HFF-Myc (cell line): Measurements from ENCODE around the gene PSMA5.

Source experiments
- DNase-seq: peaks from one replicate; pipeline ENCODE4 v3.0.0-alpha.2; 2011; ENCODE audit warnings: low read depth; ENCODE audit errors: extremely low read depth
- H3K4me3 ChIP-seq: replicated peaks from 2 replicates; pipeline ENCODE4 v1.5.1; 2011; ENCODE audit warnings: low read depth, mild to moderate bottlenecking, control low read depth, low read length
- CTCF ChIP-seq: IDR thresholded peaks from 2 replicates; pipeline ENCODE4 v1.5.1; 2012; ENCODE audit warnings: mild to moderate bottlenecking, low read depth, low read length, control low read depth; ENCODE audit errors: missing control alignments

Gene PSMA5

GRCh38 chr1:109388208-109388711, 38.0 kb downstream of the PSMA5 start:
- no peak for TF ChIP-seq CTCF
- H3K4me3 ChIP-seq, result no peak overlapping the region
- no peak for DNase-seq

GRCh38 chr1:109386054-109386717, 40.1 kb downstream of the PSMA5 start:
- H3K4me3 ChIP-seq, result no peak overlapping the region
- no peak for TF ChIP-seq CTCF
- DNase-seq, result no peak

GRCh38 chr1:109385417-109385816, 40.8 kb downstream of the PSMA5 start:
- no peak for TF ChIP-seq CTCF
- no peak overlapping the region for H3K4me3 ChIP-seq
- no peak for DNase-seq

- DNase-seq, result no peak
- no peak overlapping the region for H3K4me3 ChIP-seq
- no peak for TF ChIP-seq CTCF
Measured at GRCh38 chr1:109383854-109384253, 42.4 kb downstream of the PSMA5 start.

GRCh38 chr1:109383087-109383779, 43.0 kb downstream of the PSMA5 start:
- H3K4me3 ChIP-seq, result no peak overlapping the region
- DNase-seq, result no peak
- TF ChIP-seq CTCF, result no peak

GRCh38 chr1:109381573-109381972, 44.7 kb downstream of the PSMA5 start:
- no peak overlapping the region for H3K4me3 ChIP-seq
- DNase-seq, result no peak
- TF ChIP-seq CTCF, result no peak
